HG03108 (cell line): Measurements from ENCODE around the gene P2RX7.
"Not testable (repeated sequence)": the region's sequence is repeated elsewhere in the genome, so short reads cannot be mapped to it uniquely, and the experiment has no call there.

ENCODE experiments used
- ATAC-seq: cut with Tn5 transposase; IDR thresholded peaks from one replicate; pipeline ENCODE4 v1.9.1; 2021; ENCODE audit warnings: moderate library complexity; ENCODE audit not compliant: unreplicated experiment

Gene P2RX7

DNA sequence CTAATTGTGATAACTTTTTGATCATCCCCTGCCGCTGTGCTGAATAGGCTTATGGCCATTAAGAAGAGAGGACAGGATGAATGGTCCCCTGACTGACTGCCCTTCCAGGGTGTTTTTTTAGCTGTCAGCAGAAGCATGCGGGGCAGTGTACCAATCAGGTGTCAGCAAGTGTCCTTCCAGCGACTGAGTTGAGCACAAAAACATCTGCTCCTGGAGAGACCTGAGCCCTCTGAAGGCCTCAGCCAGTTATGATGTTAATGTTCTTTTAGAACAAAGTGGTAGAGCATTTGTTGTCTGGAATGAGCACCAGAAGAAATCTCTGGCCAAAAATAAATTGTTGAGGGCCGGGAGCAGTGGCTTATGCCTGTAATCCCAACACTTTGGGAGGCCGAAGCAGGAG is 37.5 kb downstream of the P2RX7 start:
- ATAC-seq, result no peak

DNA sequence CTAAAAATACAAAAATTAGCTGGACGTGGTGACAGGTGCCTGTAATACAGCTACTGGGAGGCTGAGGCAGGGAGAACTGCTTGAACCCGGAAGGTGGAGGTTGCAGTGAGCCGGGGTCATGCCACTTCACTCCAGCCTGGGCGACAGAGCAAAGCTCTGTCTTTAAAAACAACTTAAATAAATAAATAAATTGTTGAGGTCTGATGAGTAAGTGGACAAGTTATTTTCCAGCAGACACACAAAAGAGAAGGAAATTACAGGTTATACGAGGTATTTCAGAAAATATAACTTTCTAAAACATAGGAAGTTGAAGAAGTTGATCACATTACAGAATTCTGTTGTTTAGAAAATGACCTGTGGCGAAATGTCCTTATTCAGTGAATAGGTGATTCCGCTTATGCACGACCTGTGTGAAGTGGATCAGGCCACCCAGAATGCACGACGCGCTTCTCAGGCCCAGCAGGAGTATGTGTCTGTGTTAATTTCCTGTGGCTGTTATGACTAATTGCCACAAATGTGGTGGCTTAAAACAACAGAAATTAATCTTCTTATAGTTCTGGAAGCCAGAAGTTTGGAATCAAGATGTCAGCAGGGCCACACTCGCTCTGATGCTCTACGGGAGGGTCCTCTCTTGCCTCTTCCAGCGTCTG is 38.1 kb downstream of the P2RX7 start:
- no peak for ATAC-seq

DNA sequence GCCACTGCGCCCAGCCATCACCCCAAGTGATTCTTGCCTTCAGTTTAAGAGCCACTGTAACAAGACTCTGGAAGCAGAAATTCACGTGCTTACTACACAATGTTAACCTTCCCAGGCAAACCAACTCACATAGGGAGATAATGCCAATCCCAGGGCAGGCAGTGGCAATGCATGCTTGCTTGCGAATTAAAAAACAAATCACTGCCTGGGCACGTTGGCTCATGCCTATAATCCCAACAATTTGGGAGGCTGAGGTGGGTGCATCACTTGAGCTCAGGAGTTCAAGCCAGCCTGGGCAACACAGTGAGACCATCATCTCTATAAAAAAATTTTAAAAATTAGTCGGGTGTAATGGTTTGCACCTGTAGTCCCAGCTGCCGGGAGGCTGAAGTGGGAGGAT is 39.5 kb downstream of the P2RX7 start:
- no peak for ATAC-seq

DNA sequence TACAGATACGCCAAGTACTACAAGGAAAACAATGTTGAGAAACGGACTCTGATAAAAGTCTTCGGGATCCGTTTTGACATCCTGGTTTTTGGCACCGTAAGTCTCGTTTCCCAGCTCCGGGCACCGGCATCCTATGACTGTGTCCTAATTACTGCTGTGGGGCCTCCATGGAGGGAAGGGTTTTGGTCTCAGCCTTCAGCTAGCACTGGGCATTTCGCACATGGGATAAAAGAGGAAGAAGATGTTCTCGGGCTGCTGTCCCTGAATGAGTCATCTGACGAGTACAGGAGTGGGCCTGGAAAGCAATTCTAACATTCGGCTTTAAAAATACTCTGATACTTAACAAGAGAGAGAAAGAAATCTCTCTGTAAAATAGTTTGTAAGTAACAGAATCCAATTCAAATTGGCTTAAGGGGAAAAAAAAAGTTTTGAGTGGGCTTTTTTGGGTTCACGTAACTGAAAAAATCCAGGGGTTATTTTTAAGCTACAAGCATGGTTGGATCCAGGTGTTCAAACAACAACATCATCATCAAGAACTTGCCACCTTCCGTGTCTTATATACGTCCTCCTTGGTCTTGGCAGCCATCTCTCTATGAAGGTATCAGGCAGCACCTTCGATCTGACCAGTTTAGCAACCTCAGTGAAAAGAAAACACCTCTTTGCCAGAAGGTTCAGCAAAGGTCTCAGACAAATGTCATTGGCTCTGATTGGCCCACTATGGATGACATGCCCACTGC is 42.9 kb downstream of the P2RX7 start:
- no peak for ATAC-seq

DNA sequence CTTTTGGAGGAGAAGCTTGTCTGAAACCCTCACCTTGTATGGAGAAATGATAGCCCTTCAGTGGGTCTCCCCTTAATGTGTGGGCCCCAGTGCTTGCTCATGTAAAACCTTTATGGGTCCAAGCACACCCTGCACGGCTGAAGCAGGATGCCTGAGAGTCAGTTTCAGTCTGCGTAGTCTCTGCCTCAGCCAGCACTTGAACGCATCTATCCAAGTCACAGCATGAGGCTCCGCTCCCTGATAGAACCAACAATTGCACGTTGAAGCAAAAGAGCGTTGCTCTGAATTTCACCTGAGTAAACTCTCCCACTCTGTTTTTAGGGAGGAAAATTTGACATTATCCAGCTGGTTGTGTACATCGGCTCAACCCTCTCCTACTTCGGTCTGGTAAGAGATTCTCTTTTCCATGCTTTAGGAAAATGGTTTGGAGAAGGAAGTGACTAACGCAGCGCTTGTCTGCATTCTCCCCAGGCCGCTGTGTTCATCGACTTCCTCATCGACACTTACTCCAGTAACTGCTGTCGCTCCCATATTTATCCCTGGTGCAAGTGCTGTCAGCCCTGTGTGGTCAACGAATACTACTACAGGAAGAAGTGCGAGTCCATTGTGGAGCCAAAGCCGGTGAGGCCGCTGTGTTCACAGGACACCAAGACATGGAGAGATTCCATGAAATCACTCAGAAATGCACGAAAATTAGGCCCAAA is 44.3 kb downstream of the P2RX7 start:
- no peak for ATAC-seq

DNA sequence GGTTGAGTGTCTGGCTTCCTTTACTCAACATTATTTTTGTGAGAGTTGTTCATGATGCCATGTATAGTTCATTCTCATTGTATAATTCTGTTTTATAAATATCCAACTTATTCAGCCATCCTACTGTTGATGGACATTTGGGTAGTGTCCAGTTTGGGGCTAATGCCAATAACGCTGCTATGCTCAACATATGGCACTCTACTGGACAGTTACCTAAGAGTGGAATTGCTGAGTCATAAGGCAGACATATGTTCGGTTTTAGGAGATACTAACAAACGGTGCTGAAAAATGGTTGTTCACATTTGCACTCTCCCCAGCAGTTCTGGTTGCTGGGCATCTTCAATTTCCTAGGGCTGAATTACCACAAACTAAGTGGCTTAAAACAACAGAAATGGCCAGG is 48.5 kb downstream of the P2RX7 start:
- ATAC-seq, result no peak

DNA sequence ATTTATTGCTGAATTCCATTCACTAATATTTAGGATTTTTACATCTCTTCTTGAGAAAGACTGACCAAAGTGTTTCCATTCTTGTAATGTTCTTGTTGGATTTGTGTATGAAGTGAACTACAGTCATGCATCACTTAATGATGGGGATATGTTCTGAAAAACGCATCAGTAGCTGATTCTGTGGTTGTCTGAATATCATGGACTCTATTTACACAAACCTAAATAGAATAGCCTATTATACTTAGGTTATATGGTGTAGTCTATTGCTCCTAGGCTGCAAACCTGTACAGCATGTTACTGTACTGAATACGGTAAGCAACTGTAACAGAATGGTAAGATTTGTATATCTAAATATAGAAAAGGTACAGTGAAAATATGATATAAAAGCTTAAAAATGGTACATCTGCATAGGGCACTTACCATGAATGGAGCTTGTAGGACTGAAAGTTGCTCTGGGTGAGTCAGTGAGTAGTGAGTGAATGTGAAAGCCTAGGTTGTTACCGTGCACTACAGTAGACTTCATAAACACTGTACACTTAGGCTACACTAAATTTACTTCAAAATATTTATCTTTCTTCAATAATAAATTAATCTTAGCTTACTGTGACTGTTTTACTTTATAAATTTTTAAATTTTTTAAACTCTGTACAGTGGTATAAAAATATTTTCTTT is 49.7 kb downstream of the P2RX7 start:
- ATAC-seq, result no peak

DNA sequence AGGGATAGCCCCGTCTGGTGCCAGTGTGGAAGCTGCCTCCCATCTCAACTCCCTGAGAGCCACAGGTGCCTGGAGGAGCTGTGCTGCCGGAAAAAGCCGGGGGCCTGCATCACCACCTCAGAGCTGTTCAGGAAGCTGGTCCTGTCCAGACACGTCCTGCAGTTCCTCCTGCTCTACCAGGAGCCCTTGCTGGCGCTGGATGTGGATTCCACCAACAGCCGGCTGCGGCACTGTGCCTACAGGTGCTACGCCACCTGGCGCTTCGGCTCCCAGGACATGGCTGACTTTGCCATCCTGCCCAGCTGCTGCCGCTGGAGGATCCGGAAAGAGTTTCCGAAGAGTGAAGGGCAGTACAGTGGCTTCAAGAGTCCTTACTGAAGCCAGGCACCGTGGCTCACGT is 51.7 kb downstream of the P2RX7 start:
- ATAC-seq, result no peak

DNA sequence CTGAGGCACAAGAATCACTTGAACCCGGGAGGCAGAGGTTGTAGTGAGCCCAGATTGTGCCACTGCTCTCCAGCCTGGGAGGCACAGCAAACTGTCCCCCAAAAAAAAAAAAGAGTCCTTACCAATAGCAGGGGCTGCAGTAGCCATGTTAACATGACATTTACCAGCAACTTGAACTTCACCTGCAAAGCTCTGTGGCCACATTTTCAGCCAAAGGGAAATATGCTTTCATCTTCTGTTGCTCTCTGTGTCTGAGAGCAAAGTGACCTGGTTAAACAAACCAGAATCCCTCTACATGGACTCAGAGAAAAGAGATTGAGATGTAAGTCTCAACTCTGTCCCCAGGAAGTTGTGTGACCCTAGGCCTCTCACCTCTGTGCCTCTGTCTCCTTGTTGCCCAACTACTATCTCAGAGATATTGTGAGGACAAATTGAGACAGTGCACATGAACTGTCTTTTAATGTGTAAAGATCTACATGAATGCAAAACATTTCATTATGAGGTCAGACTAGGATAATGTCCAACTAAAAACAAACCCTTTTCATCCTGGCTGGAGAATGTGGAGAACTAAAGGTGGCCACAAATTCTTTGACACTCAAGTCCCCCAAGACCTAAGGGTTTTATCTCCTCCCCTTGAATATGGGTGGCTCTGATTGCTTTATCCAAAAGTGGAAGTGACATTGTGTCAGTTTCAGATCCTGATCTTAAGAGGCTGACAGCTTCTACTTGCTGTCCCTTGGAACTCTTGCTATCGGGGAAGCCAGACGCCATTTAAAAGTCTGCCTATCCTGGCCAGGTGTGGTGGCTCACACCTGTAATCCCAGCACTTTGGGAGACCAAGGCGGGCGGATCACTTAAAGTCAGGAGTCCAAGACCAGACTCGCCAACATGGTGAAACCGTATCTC is 52.6 kb downstream of the P2RX7 start:
- ATAC-seq, result no peak

DNA sequence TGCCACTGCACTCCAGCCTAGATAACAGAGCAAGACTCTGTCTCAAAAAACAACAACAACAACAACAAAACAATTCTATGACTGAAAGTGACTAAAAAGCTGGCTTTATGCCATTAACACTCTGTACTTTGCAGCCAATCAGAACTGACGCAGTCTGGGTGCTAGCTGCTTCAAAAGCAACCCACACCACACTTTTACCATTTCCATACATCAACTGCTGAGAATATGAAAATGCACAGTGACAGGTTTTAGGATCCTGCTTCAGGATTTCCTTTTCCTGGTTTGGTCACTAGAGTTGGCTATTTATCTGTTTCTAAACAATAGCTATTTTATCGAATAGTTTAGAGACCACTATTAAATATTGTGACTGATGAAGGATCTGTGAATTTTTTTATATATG is 54.1 kb downstream of the P2RX7 start:
- ATAC-seq, result no peak

DNA sequence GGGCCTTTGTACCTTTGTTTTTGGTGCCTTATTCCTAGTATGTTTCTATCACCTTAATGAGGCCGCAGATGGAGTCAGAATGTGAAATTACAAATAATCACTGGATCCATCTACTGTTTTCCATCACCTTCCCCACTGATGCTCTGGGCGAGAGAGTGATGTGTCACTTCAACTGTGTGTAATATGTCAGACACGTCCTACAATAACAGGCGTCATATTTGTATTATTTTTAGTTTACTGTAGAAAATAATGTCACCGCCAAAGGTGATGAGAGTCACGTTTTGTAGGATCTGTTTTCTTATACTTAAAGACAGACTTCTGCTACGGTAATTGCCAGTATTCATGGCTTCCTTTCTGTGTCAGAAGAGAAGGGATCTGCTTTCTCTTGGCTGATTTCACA is 54.8 kb downstream of the P2RX7 start:
- no peak for ATAC-seq

DNA sequence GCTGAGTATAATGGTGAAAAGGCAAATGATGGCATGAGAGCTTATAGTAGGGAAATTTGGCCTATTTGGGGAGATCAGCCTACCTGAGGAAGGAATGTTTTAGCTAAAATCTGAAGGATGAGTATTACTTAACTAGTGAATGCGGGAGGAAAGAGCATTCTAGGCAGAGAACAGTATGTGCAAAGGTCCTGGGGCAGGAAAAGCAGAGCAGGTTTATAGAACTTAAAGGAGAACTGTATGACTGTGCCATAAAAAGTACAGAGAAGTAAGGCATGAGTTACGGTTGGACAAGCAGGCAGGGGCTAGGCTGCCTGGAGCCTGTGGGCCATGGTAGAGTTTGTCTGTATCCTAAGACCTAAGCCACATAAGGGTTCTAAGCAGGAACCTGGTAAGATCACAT is 55.6 kb downstream of the P2RX7 start:
- no peak for ATAC-seq

DNA sequence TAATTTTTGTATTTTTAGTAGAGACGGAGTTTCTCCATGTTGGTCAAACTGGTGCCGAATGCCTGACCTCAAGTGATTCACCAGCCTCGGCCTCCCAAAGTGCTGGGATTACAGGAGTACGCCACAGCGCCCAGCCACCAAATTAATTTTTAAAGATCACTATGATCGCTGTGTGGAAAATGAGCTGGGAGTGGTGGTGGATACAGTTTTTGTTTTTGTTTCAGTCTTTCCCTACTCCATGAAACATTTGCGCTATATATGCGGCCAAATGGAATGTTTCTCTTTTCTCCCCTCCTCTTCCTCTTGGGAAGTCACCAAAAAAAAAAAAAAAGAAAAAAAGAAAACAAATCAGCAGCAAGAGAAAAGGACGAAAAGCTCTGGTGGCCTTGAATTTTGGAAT is 56.5 kb downstream of the P2RX7 start:
- no peak for ATAC-seq

DNA sequence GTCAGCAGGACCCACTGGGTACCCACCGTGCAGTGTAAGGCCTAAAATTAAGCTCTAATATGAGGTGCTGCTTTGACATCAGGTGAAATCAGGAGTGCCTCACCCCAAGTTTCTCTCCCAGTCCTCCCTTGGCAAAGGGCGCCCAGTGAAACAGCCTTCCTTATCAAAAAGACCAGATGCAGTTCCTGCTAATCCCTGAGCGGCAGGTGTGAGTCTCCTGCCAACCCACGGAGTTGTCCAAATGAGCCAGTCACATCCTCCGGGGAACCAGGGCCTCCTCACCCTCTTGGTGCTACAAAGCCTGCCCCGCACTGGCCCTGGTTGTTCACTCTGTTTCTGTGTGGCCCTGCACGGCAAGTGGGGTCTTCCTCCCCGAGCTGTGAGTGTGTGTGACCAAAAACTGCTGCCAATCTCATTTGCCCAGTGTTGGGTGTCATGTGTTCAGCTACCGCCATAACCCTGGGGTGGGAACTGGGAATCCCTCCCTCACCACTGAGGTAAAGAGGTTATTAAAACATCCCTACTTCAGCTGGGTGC is 57.0 kb downstream of the P2RX7 start:
- no peak for ATAC-seq

DNA sequence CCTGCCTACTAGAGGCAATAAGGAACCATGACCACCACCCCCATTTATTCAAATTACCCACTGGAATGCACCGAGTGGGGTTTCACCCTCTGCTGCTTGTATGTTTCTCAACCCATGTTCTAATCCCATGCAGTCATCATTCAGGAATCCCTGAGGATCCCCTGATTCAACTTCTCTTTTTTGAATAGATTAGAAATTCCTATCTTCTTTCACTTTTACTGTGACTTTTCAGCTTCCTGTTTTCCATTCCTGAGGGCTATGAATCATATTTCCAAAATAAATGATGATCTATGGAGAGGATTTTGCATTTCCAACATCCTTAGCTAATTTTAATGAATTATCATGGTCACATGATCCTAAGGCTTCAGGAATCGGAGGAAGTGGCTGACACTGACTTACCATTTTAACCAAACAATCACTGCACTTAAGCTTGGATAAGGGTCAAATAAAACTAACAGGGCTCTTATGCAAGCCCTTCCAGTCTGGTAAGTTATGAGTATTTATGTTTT is 57.9 kb downstream of the P2RX7 start:
- ATAC-seq, result no peak

DNA sequence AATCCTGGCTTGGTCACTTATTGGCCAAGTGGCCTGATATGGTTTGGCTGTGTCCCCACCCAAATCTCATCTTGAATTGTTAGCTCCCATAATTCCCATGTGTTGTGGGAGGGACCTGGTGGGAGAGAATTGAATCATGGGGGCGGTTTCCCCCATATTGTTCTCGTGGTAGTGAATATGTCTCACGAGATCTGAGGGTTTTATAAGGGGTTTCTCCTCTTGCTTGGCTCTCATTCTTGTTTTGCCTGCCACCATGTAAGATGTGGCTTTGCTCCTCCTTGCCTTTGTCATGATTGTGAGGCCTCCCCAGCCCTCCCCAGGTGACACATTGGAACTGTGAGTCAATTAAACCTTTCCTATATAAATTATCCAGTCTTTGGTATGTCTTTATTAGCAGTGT is 58.5 kb downstream of the P2RX7 start:
- ATAC-seq, result no peak

DNA sequence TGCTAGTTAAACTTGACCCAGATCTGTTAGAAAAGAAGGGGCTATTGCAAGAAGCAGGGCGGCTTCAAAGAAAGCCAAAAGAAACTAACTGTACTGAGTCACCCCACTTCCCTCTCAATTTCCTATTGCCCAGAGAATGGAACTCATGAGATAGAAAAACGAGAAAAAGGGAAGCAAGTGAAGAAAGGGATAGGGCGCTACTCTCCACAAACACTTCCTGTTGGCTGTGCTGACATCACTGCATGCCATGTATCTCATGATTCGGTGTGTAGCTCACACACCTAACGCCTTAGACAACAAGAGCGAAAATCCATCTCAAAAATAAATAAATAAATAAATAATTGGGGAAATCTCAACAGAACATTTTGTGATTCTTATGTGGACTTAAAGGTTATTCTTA is 64.2 kb downstream of the P2RX7 start:
- no peak for ATAC-seq

DNA sequence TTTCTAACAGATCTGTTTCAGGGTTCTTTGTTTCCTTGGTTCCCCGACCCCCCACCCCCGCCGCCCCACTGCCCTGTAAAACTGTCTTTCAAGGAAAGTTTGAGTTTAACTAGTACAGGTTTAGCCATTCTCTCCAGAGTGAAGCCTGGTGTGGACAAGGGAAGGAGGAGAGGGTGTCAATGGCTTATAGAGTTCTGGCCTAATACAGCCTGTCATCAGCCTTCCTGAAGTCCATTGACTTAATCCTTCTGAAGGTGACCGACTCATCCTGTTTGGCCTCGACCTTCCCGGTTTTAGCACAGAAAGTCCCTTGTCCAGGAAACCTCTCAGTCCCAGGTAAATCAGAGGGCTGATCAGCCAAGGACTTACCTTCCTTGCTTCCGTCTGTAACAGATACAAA is 66.3 kb downstream of the P2RX7 start:
- no peak for ATAC-seq

DNA sequence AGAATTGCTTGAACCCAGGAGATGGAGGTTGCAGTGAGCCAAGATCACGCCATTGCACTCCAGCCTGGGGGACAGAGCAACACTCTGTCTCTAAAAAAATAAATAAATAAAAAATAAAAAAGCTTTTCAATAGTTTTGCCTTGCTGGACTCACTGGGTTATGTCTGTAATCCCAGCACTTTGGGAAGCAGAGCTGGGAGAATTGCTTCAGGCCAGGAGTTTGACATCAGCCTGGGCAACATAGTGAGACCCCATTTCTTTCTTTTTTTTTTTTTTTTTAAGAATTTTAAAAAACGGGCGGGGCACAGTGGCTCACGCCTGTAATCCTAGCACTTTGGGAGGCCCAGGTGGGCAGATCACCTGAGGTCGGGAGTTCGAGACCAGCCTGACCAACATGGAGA is 68.5 kb downstream of the P2RX7 start:
- not testable (repeated sequence) for ATAC-seq
